Esophagus muscularis mucosa (tissue), 4 donors: ENCODE results near the gene UBE2J2.

Experiments
- CTCF ChIP-seq, 3 experiments: fragments of 200-600 bp in 2 of 3; fragments of 450-650 bp in 1 of 3; sonication (generic) in 2 of 3; IDR thresholded peaks; one replicate each; pipeline ENCODE4 v1.5.1; 2017 to 2019; ENCODE audit warnings: antibody characterized with exemption in 3 of 3, mild to moderate bottlenecking in 2 of 3, moderate library complexity in 1 of 3
- EP300 ChIP-seq: sonication (generic); formaldehyde crosslinking; IDR thresholded peaks from one replicate; pipeline ENCODE4 v1.6.1; 2017; ENCODE audit warnings: antibody characterized with exemption
- POLR2A ChIP-seq: fragments of 450-650 bp; IDR thresholded peaks from one replicate; pipeline ENCODE4 v1.6.1; 2017; ENCODE audit warnings: antibody characterized with exemption, moderate library complexity, mild to moderate bottlenecking, low read depth
- POLR2AphosphoS5 ChIP-seq, 2 donors: sonication (generic); formaldehyde crosslinking; IDR thresholded peaks; one replicate each; pipeline ENCODE4 v1.6.1; 2017; ENCODE audit warnings: antibody characterized with exemption in 2 of 2

GRCh38 chr1:1285611-1286311, 12.1 kb upstream of the UBE2J2 start:
- TF ChIP-seq POLR2A: no peak
- no peak for TF ChIP-seq CTCF (IDR thresholded peaks at IDR 0.05)
- no peak for TF ChIP-seq EP300
- no peak for TF ChIP-seq POLR2AphosphoS5 (IDR thresholded peaks at IDR 0.05)
